HG02763 (cell line): ENCODE measurements around the gene PAK6.

ENCODE experiments used
- ATAC-seq: cut with Tn5 transposase; IDR thresholded peaks from one replicate; pipeline ENCODE4 v1.9.1; 2021; ENCODE audit warnings: mild to moderate bottlenecking, moderate library complexity; ENCODE audit not compliant: unreplicated experiment

PAK6 gene

DNA sequence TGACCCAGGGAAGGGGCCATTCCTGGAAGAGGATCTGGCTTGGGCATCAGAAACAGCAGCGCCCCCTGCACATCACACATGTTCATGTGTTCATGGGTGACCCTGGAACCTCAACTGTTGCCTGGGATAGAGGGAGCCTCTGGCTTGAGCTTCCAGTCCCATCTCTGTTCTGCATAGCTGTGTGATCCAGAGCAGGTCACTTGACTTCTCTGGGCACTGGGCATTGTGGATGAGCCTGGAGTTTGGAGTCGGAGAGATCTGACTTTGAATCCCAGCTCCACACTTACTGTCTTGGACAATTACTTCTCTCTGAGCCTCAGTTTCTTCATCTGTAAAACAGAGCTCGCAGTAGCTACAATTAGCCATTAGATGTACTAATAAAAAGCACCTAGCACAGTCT lies 15.6 kb downstream of the PAK6 start:
- no peak for ATAC-seq

DNA sequence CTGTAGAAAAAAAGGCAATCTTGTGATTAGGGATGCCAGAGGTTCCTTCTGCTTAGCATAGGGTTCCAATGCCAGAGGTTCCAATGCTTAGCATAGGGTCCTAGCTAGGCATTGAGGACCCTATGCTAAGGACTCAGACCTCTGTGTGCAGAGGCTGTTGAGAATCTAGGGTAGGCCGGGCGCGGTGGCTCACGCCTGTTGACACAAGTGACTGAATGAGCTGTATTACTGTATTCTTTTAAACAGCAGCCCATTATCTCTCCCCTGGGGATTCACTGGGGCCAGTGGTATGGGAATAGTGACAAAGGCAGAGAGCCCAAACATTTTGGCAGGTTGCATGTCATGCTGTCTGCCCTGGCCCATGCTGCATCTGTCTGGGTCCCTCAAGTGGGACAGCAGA lies 16.2 kb downstream of the PAK6 start:
- no peak for ATAC-seq

- no peak for ATAC-seq
These were observed 17.9 kb downstream of the PAK6 start for GRCh38 chr15:40256638-40257235.

DNA sequence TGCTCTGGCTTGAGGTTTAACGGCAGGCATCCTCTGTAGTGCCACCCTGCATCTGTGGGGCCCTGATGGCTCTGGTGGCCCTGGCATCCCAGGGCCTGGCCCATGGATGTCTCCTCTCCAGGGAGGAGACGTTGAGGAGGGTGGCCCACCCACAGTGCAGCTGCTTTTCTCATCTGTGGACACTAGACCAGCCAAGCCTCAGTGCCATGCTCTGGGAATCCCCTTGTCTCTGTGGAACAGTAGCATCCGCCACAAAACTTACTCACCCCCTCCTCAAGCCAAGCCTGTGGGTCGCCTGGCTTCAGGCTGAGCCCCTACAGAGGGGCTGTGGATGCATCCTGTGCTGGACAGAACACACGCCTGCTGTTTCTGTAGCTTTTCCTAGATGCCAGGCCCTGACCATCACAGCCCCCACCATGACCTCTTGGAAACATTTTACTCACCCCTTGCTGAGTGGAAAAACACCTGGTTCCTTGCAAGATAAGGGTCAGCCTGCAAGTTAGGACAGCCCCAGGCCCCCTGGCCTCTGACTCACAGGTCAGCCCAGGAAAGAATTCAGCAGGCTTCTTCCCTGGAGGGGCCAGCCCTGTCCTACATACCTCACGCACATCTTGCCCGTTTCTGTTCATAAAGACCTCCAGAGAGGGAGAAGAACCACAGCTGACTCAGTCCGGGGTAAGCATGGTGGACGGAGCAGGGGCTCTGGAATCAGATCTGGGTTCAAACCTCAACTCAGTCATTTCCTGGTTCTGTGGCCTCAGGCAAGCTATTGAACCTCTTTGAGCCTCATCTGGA lies 19.0 kb downstream of the PAK6 start:
- no peak for ATAC-seq

GRCh38 chr15:40258544-40258943 lies 19.7 kb downstream of the PAK6 start:
- ATAC-seq, result no peak

DNA sequence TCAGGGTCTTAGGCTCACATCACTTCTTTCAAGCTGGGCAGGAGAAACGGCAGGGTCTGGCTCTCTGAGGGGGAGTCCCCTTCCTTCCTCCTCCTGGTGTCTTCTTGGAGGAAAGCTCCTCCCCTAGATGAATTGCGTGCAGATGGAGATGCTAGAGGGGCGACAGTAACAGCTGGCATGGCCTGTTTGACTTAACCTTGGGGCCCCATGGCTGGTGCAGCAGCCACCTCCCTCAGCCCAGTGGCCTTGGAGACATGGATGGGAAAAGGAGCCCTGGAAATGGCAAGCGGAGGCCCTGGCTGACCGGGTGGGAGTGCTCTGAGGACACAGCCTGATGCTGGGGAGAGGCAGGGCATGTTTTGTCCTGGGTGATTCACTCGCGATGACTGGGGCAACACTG lies 20.2 kb downstream of the PAK6 start:
- no peak for ATAC-seq

DNA sequence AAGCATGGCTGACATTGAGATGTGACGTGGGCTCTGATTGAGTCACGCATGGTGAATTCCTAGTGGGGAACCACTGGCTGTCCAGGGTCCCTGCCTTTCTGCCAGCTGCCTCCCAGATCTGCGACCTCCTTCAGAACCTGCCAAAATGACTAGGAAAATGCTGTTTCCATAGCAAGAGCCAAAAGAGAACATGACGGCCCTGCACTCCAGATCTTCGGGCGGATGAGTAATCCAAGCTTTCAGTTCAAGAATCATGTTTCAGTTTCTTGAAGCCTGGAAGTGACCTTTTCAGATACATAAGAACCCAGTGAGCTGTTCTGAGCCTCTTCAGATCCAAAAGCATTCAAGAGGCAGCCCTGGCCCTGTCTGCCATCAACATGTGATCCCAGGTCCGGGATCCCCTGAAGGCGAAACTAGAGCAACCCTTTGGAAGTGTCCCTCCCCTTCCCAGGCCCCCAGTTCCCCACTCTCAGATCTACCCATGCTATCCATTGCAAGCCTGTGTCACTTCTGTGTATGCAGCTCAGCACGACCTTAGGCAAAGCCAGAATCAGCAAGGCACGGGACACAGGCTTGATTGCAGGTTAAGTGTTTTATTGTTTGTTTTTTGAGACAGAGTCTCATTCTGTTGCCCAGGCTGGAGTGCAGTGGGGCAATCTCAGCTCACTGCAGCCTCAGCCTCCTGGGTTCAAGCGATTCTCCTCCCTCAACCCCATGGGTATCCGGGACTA lies 24.3 kb downstream of the PAK6 start:
- no peak for ATAC-seq

DNA sequence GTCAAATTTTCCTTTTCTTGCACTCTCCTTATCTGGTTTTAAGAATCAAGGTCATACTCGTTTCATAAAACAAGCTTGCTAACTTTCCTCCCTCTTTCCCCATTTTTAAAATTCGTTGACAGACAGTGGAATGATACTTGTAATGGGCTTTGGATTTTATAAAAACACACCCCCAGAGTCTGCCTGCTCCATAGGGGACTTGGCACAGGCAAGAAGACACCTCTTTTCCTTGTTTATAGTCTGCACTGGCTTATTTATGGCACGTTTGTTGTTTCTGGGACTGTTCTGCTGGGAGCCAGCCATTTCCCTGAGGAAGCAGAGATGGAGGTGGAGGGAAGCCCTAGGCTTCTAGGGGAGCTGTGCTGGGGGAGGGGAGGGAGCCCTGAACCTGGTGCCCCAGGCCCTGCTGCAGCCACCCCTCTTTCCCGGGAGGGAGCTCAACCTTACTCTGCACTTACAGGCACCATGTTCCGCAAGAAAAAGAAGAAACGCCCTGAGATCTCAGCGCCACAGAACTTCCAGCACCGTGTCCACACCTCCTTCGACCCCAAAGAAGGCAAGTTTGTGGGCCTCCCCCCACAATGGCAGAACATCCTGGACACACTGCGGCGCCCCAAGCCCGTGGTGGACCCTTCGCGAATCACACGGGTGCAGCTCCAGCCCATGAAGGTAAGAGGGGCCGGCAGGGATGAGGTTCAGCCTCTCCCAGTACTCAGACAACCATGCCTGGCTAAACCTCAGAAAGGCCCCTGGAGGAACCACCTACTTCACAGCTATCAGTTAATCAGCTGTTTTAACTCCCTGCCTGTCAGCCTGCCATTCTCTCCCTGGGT lies 25.7 kb downstream of the PAK6 start:
- no peak for ATAC-seq

DNA sequence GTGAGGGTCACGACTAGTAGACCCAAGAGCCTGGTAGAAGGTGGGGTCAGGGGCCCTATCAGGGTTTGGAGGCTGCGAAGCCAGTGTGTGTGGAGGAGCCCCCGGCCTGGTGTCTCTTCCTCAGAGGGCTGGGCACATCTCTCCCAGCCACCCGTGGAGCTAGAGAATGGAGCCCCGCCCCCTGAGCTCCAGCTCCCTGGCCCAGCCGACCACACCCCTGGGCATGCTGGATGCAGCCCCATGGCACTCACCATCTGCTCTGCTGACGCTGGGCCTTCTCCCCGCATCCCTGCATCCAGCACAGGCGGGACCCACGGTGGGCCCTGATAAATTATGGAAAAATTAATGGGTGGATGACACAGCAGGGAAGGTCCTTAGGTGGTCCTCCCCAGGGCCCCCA lies 26.5 kb downstream of the PAK6 start:
- no peak for ATAC-seq

GRCh38 chr15:40265875-40266274 lies 27.0 kb downstream of the PAK6 start:
- no peak for ATAC-seq

GRCh38 chr15:40266828-40267304 lies 28.0 kb downstream of the PAK6 start:
- no peak for ATAC-seq

DNA sequence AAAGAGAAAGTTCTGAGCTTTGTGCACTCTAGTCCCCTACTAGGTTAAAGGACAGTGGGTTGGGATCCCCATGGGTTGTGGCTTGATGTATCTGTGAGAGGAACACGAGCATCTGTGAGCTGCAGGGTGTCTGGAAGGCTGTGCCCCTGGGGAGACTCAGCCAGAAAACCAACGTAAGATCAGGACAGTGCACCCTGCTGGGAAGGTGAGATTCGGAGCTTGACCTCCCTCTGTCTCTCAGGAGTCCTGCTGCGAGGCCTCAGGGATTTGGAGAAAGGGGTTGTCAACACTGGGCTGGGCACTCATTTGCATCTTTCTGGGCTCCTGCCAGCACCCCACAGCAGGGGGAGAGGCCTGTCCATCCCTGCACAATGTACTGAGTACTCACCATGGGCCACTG lies 28.8 kb downstream of the PAK6 start:
- ATAC-seq, result no peak

GRCh38 chr15:40269604-40270003 lies 30.7 kb downstream of the PAK6 start:
- no peak for ATAC-seq

DNA sequence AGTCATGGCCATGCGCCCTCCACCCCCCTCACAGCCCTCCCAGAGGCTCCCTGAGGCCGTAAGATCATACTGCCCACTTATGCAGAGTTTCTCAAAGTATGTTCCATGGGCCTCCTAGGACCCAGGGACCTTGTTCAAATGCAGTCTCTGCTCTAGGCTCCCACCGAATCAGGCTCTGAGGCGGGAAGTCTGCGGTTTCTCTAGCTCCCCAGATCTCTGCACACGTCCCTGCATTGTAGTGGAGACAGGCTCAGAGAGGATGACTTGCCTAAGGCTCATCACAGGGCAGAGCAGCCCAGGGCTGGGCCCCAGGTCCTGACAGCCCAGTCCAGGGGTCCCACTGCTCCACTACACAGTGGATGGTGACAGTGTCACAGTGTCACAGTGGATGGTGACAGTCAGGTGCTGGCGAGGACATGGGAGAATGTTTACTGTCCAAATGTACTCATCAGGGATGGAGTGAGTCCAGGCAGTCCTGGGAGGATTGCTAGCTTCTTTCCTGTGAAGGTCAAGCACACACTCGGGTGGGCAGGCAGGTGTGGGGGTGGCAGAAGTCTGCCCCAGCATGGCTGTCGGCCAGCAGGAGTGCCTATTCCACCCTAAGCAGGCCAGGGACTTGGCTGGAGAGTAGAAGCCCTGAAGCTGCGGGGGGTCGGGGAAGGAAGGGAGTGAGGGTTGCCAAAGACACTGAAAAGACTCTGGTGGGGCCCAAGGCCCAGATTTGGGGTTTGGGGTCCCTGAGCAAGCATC lies 31.6 kb downstream of the PAK6 start:
- ATAC-seq, result no peak

DNA sequence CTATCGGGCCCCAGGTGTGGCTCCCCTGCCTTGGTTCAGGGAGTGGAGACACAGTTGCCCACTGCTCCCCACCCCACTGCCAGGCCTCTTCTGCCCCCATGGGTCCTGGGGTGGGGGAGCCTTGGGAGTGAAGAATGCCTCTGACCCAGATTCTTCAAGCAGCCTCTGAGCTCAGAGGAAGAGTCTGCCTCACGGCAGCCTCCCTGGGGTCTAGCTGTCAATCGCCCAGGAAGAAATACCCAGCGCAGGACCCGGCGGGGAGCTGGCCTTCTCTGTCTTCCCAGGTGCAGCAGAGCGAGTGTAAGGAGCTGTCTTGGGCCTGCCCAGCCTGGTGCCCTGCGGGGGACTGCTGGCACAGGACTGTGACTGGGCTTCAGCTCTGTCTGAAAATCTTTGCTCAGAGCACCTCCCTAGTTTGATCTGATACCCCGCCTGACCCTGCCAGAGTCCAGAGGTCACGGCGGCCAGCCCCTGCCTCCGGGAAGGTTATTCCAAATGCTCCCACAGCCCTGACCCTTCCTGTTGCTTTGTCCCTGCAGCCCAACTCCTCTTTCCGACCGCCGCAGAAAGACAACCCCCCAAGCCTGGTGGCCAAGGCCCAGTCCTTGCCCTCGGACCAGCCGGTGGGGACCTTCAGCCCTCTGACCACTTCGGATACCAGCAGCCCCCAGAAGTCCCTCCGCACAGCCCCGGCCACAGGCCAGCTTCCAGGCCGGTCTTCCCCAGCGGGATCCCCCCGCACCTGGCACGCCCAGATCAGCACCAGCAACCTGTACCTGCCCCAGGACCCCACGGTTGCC lies 33.0 kb downstream of the PAK6 start:
- no peak for ATAC-seq

- no peak for ATAC-seq
These were observed 33.7 kb downstream of the PAK6 start for GRCh38 chr15:40272485-40273056.

DNA sequence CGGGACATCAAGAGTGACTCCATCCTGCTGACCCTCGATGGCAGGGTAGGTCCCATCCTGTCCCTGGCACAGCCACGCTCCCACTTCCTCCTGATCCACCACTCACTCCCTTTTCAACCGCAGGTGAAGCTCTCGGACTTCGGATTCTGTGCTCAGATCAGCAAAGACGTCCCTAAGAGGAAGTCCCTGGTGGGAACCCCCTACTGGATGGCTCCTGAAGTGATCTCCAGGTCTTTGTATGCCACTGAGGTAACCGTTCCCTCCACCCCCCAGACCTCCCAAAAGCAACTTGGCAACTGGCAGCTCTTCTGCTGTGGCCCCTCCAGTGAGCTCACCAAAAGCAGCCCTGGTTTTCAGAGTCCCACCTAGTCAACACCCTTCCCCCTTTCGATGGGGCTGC lies 34.6 kb downstream of the PAK6 start:
- ATAC-seq, result no peak

- ATAC-seq, result no peak
These were observed 35.7 kb downstream of the PAK6 start for GRCh38 chr15:40274350-40275274.
